ENCODE results near the gene XPR1. TPM values are rescaled to one million over a fixed set of nuclear protein-coding genes. Genes with fewer than 3 reads are reported as not detected.

Gene XPR1
- total RNA-seq, 1 experiment from 2014 or later = 19.9 TPM

- TF ChIP-seq POLR2AphosphoS5 (IDR thresholded peaks at IDR 0.05; ENCODE audit: low read depth, low read length) (no peak), ATF3 (IDR thresholded peaks at IDR 0.05) (no peak), SP1 (IDR thresholded peaks at IDR 0.05; ENCODE audit: low read depth) (no peak), EZH2 (IDR thresholded peaks at IDR 0.05) (no peak)
- TF ChIP-seq, protein P1, sequence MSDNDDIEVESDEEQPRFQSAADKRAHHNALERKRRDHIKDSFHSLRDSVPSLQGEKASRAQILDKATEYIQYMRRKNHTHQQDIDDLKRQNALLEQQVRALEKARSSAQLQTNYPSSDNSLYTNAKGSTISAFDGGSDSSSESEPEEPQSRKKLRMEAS (IDR thresholded peaks at IDR 0.05) = no peak
These were observed 297.6 kb downstream of the XPR1 start (continued) for GRCh38 chr1:180929389-180929788.

DNA sequence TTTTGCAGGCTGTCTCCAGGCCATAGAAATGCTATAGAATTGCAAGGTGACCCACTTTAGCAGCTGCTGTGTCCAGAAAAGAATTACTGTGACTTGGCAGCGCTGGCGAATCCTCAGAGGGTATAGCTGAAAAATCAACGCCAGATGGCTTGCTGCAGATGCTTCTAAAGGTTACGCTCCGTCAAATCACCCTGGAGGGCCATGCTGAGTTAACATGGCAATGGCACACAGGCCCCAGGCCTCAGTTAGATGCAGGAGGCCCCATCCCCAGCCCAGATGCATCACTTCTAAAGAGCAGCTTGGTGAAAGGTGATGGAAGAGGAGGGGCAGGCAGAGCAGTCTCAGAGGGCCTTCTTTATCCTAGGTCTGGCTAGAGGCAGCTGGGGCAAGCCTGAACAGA is 298.9 kb downstream of the XPR1 start:
- Histone ChIP-seq H3K9me3 (ENCODE audit: control insufficient read depth in 1 of 2, insufficient read depth in 1 of 2, low read depth in 1 of 2, low read length in 2 of 2) (no peaks in the 10 kb centered on the region), H3K4me3 (replicated peaks in 1 of 2; ENCODE audit: low read depth in 1 of 2, low read length in 2 of 2) (no peak overlapping the region), H3K27ac (ENCODE audit: low read depth, low read length) (no peak overlapping the region), H3K9ac (ENCODE audit: low read length) (no peak overlapping the region), H3K27me3 (ENCODE audit: insufficient read depth, low read length) (no peaks in the 10 kb centered on the region), H3K4me1 (ENCODE audit: control insufficient read depth in 1 of 2, insufficient read depth in 2 of 2, low read length in 2 of 2) (no peaks in the 10 kb centered on the region), H4K20me1 (ENCODE audit: insufficient read depth) (no peaks in the 10 kb centered on the region), H2AFZ (ENCODE audit: low read depth, low read length, poor library complexity, severe bottlenecking) (no peak overlapping the region), H3K4me2 (ENCODE audit: low read length) (no peak overlapping the region), H3K79me2 (ENCODE audit: insufficient read depth, low read length) (no peaks in the 10 kb centered on the region), H3K36me3 (ENCODE audit: control insufficient read depth in 1 of 2, insufficient read depth in 2 of 2, low read length in 2 of 2) (no peaks in the 10 kb centered on the region), H3K9me2 (ENCODE audit: insufficient read depth) (no peaks in the 10 kb centered on the region)
- intact Hi-C loops (cut with micrococcal nuclease) = no loop called here
- POLR2A ChIA-PET = no interaction called here
- CTCF ChIA-PET = no interaction called here
- DNase-seq (ENCODE audit: low read depth, low spot score) (no peak), ATAC-seq (no peak)
- TF ChIP-seq, protein P1 (IDR thresholded peaks at IDR 0.05) = no peak
- RAD21 ChIA-PET (ENCODE audit: low non-redundant PET in 1 of 2, low total read pairs in 2 of 2, uncharacterized antibody in 2 of 2, unreplicated experiment in 2 of 2) = no interaction called here
- no TSS peak for BruUV-seq (replicated peaks)

DNA sequence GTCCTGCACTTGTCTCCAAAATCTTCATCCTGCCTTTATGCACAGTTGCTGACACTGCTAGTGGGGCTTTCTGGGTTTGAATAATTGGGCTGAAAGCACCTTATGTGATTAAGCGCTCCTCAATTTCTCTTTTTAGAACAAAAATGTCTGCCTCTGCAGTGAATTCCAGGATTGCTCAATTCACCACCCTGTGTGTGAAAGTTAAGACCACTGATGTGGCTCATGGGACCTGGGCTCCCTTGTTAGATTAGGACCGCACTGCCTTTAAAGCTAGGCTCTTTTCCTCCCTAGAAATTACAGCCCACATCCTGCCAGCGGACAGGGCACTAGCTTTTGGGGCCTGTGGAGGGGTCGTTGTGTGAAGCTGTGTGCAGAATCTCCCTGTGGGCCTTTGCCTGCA is 299.7 kb downstream of the XPR1 start:
- Histone ChIP-seq H4K20me1 (ENCODE audit: insufficient read depth) (no peaks in the 10 kb centered on the region), H3K4me3 (replicated peaks in 1 of 2; ENCODE audit: low read depth in 1 of 2, low read length in 2 of 2) (no peak overlapping the region), H3K9ac (ENCODE audit: low read length) (no peak overlapping the region), H3K79me2 (ENCODE audit: insufficient read depth, low read length) (no peaks in the 10 kb centered on the region), H3K9me3 (ENCODE audit: control insufficient read depth in 1 of 2, insufficient read depth in 1 of 2, low read depth in 1 of 2, low read length in 2 of 2) (no peaks in the 10 kb centered on the region), H3K27me3 (ENCODE audit: insufficient read depth, low read length) (no peaks in the 10 kb centered on the region), H3K9me2 (ENCODE audit: insufficient read depth) (no peaks in the 10 kb centered on the region), H2AFZ (ENCODE audit: low read depth, low read length, poor library complexity, severe bottlenecking) (no peak overlapping the region), H3K4me2 (ENCODE audit: low read length) (no peak overlapping the region), H3K27ac (ENCODE audit: low read depth, low read length) (no peak overlapping the region), H3K4me1 (ENCODE audit: control insufficient read depth in 1 of 2, insufficient read depth in 2 of 2, low read length in 2 of 2) (no peaks in the 10 kb centered on the region), H3K36me3 (ENCODE audit: control insufficient read depth in 1 of 2, insufficient read depth in 2 of 2, low read length in 2 of 2) (no peaks in the 10 kb centered on the region)
- ChIA-PET POLR2A (no interaction called here), RAD21 (ENCODE audit: low non-redundant PET in 1 of 2, low total read pairs in 2 of 2, uncharacterized antibody in 2 of 2, unreplicated experiment in 2 of 2) (no interaction called here), CTCF (no interaction called here)
- intact Hi-C loops (cut with micrococcal nuclease) = no loop called here
- DNase-seq (ENCODE audit: low read depth, low spot score) = no peak
- BruUV-seq (replicated peaks) = no TSS peak
- TF ChIP-seq, protein P1 (IDR thresholded peaks at IDR 0.05) = no peak
- TF ChIP-seq, protein P2, sequence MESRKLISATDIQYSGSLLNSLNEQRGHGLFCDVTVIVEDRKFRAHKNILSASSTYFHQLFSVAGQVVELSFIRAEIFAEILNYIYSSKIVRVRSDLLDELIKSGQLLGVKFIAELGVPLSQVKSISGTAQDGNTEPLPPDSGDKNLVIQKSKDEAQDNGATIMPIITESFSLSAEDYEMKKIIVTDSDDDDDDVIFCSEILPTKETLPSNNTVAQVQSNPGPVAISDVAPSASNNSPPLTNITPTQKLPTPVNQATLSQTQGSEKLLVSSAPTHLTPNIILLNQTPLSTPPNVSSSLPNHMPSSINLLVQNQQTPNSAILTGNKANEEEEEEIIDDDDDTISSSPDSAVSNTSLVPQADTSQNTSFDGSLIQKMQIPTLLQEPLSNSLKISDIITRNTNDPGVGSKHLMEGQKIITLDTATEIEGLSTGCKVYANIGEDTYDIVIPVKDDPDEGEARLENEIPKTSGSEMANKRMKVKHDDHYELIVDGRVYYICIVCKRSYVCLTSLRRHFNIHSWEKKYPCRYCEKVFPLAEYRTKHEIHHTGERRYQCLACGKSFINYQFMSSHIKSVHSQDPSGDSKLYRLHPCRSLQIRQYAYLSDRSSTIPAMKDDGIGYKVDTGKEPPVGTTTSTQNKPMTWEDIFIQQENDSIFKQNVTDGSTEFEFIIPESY (IDR thresholded peaks at IDR 0.05; ENCODE audit: extremely low read depth, insufficient replicate concordance, low read length) = no peak
- no peak for TF ChIP-seq TCF7L2 (IDR thresholded peaks at IDR 0.05; ENCODE audit: borderline replicate concordance, extremely low read depth, insufficient read depth, insufficient read length)
- ATAC-seq = no peak

Measured in HCT116 (cell line).